Measurements from ENCODE around the gene STX8.

Gene STX8

GRCh38 chr17:9233271-9233599, 342.4 kb downstream of the STX8 start:
- H3K27me3 Mint-ChIP-seq (ENCODE audit: low read depth): no peaks in the 10 kb centered on the region
- H3K27ac Mint-ChIP-seq: no peak overlapping the region
- H3K36me3 Mint-ChIP-seq (ENCODE audit: low read depth): no peaks in the 10 kb centered on the region
- no peaks in the 10 kb centered on the region for H3K4me1 Mint-ChIP-seq (ENCODE audit: low read depth)
- H3K9me3 Mint-ChIP-seq: no peaks in the 10 kb centered on the region
- no peak overlapping the region for H3K4me3 Mint-ChIP-seq
- DNase-seq (ENCODE audit: low spot score): no peak

- no peaks in the 10 kb centered on the region for H3K36me3 Mint-ChIP-seq (ENCODE audit: low read depth)
- no peak overlapping the region for H3K4me3 Mint-ChIP-seq
- H3K9me3 Mint-ChIP-seq: no peaks in the 10 kb centered on the region
- no peak overlapping the region for H3K27ac Mint-ChIP-seq
- H3K27me3 Mint-ChIP-seq (ENCODE audit: low read depth): no peaks in the 10 kb centered on the region
- H3K4me1 Mint-ChIP-seq (ENCODE audit: low read depth): no peaks in the 10 kb centered on the region
- DNase-seq (ENCODE audit: low spot score): no peak
Observed at GRCh38 chr17:9232591-9233270, 342.9 kb downstream of the STX8 start.

GRCh38 chr17:9232155-9232475, 343.5 kb downstream of the STX8 start:
- no peak overlapping the region for H3K27ac Mint-ChIP-seq
- H3K27me3 Mint-ChIP-seq (ENCODE audit: low read depth): no peaks in the 10 kb centered on the region
- DNase-seq (ENCODE audit: low spot score): no peak

GRCh38 chr17:9231449-9232154, 344.0 kb downstream of the STX8 start:
- Mint-ChIP-seq H3K4me3 (no peak overlapping the region), H3K36me3 (ENCODE audit: low read depth) (no peaks in the 10 kb centered on the region), H3K4me1 (ENCODE audit: low read depth) (no peaks in the 10 kb centered on the region), H3K27me3 (ENCODE audit: low read depth) (no peaks in the 10 kb centered on the region), H3K27ac (no peak overlapping the region), H3K9me3 (no peaks in the 10 kb centered on the region)
- DNase-seq (ENCODE audit: low spot score): no peak

More at GRCh38 chr17:9232155-9232475, 343.5 kb downstream of the STX8 start:
- no peaks in the 10 kb centered on the region for H3K9me3 Mint-ChIP-seq
- H3K36me3 Mint-ChIP-seq (ENCODE audit: low read depth): no peaks in the 10 kb centered on the region
- H3K4me3 Mint-ChIP-seq: no peak overlapping the region
- no peaks in the 10 kb centered on the region for H3K4me1 Mint-ChIP-seq (ENCODE audit: low read depth)

- Mint-ChIP-seq H3K9me3 (no peaks in the 10 kb centered on the region), H3K4me3 (no peak overlapping the region), H3K27me3 (ENCODE audit: low read depth) (no peaks in the 10 kb centered on the region), H3K4me1 (ENCODE audit: low read depth) (no peaks in the 10 kb centered on the region), H3K36me3 (ENCODE audit: low read depth) (no peaks in the 10 kb centered on the region), H3K27ac (no peak overlapping the region)
- no peak for DNase-seq (ENCODE audit: low spot score)
Observed at GRCh38 chr17:9230861-9231260, 344.8 kb downstream of the STX8 start.

- Mint-ChIP-seq H3K9me3 (no peaks in the 10 kb centered on the region), H3K27me3 (ENCODE audit: low read depth) (no peaks in the 10 kb centered on the region), H3K27ac (no peak overlapping the region), H3K4me1 (ENCODE audit: low read depth) (no peaks in the 10 kb centered on the region), H3K36me3 (ENCODE audit: low read depth) (no peaks in the 10 kb centered on the region), H3K4me3 (no peak overlapping the region)
- DNase-seq (ENCODE audit: low spot score): no peak
Observed at GRCh38 chr17:9230346-9230745, 345.3 kb downstream of the STX8 start.

GRCh38 chr17:9229826-9230201, 345.8 kb downstream of the STX8 start:
- H3K4me1 Mint-ChIP-seq (ENCODE audit: low read depth): no peaks in the 10 kb centered on the region
- H3K27me3 Mint-ChIP-seq (ENCODE audit: low read depth): no peaks in the 10 kb centered on the region
- H3K36me3 Mint-ChIP-seq (ENCODE audit: low read depth): no peaks in the 10 kb centered on the region
- no peak for DNase-seq (ENCODE audit: low spot score)
- H3K9me3 Mint-ChIP-seq: no peaks in the 10 kb centered on the region
- H3K27ac Mint-ChIP-seq: no peak overlapping the region
- H3K4me3 Mint-ChIP-seq: no peak overlapping the region

GRCh38 chr17:9229160-9229825, 346.3 kb downstream of the STX8 start:
- DNase-seq (ENCODE audit: low spot score): no peak
- H3K27ac Mint-ChIP-seq: no peak overlapping the region
- H3K4me3 Mint-ChIP-seq: no peak overlapping the region
- no peaks in the 10 kb centered on the region for H3K36me3 Mint-ChIP-seq (ENCODE audit: low read depth)
- no peaks in the 10 kb centered on the region for H3K9me3 Mint-ChIP-seq
- H3K4me1 Mint-ChIP-seq (ENCODE audit: low read depth): no peaks in the 10 kb centered on the region
- H3K27me3 Mint-ChIP-seq (ENCODE audit: low read depth): no peaks in the 10 kb centered on the region

- Mint-ChIP-seq H3K4me1 (ENCODE audit: low read depth) (no peaks in the 10 kb centered on the region), H3K36me3 (ENCODE audit: low read depth) (no peaks in the 10 kb centered on the region), H3K27ac (no peak overlapping the region), H3K4me3 (no peak overlapping the region), H3K27me3 (ENCODE audit: low read depth) (no peaks in the 10 kb centered on the region), H3K9me3 (no peaks in the 10 kb centered on the region)
- no peak for DNase-seq (ENCODE audit: low spot score)
Observed at GRCh38 chr17:9228408-9229159, 347.0 kb downstream of the STX8 start.

GRCh38 chr17:9227819-9228407, 347.7 kb downstream of the STX8 start:
- Mint-ChIP-seq H3K36me3 (ENCODE audit: low read depth) (no peaks in the 10 kb centered on the region), H3K4me3 (no peak overlapping the region), H3K27me3 (ENCODE audit: low read depth) (no peaks in the 10 kb centered on the region), H3K9me3 (no peaks in the 10 kb centered on the region), H3K27ac (no peak overlapping the region), H3K4me1 (ENCODE audit: low read depth) (no peaks in the 10 kb centered on the region)
- no peak for DNase-seq (ENCODE audit: low spot score)

GRCh38 chr17:9226794-9227135, 348.9 kb downstream of the STX8 start:
- Mint-ChIP-seq H3K9me3 (no peaks in the 10 kb centered on the region), H3K27ac (no peak overlapping the region), H3K36me3 (ENCODE audit: low read depth) (no peaks in the 10 kb centered on the region), H3K27me3 (ENCODE audit: low read depth) (no peaks in the 10 kb centered on the region), H3K4me1 (ENCODE audit: low read depth) (no peaks in the 10 kb centered on the region), H3K4me3 (no peak overlapping the region)
- DNase-seq (ENCODE audit: low spot score): no peak

- no peak overlapping the region for H3K27ac Mint-ChIP-seq
- no peaks in the 10 kb centered on the region for H3K36me3 Mint-ChIP-seq (ENCODE audit: low read depth)
- H3K4me3 Mint-ChIP-seq: no peak overlapping the region
- no peaks in the 10 kb centered on the region for H3K9me3 Mint-ChIP-seq
- no peak for DNase-seq (ENCODE audit: low spot score)
- no peaks in the 10 kb centered on the region for H3K27me3 Mint-ChIP-seq (ENCODE audit: low read depth)
- no peaks in the 10 kb centered on the region for H3K4me1 Mint-ChIP-seq (ENCODE audit: low read depth)
Observed at GRCh38 chr17:9226130-9226793, 349.4 kb downstream of the STX8 start.

- Mint-ChIP-seq H3K4me1 (ENCODE audit: low read depth) (no peaks in the 10 kb centered on the region), H3K9me3 (no peaks in the 10 kb centered on the region), H3K27me3 (ENCODE audit: low read depth) (no peaks in the 10 kb centered on the region), H3K4me3 (no peak overlapping the region), H3K36me3 (ENCODE audit: low read depth) (no peaks in the 10 kb centered on the region), H3K27ac (no peak overlapping the region)
- no peak for DNase-seq (ENCODE audit: low spot score)
Observed at GRCh38 chr17:9225305-9226101, 350.1 kb downstream of the STX8 start.
